PFSK-1 (cell line): ENCODE results near the gene TMEM138.

Experiments
- REST ChIP-seq, 2 experiments: IDR thresholded peaks; 2 replicates each; pipeline versions ENCODE4 v1.6.1 to v1.8.0; 2011 to 2012; ENCODE audit warnings: low read depth in 2 of 2, low read length in 2 of 2, control low read depth in 1 of 2, inconsistent platforms in 1 of 2, mild to moderate bottlenecking in 1 of 2, moderate library complexity in 1 of 2; ENCODE audit not compliant: insufficient read depth in 1 of 2
- SIN3A ChIP-seq: IDR thresholded peaks from 2 replicates; pipeline ENCODE4 v1.6.1; 2012; ENCODE audit warnings: mild to moderate bottlenecking, low read length, moderate library complexity, borderline replicate concordance; ENCODE audit not compliant: insufficient read depth

- TF ChIP-seq REST (IDR thresholded peaks at IDR 0.05; ENCODE audit: insufficient read depth in 1 of 2, low read depth in 2 of 2, low read length in 2 of 2) = no peak
- no peak for TF ChIP-seq SIN3A
These were observed 14.2 kb upstream of the TMEM138 start for GRCh38 chr11:61347916-61348461.
